GM19455 (cell line): ENCODE data around the gene ZDHHC1.

ENCODE experiments used
- ATAC-seq: cut with Tn5 transposase; IDR thresholded peaks from one replicate; pipeline ENCODE4 v1.9.1; 2021; ENCODE audit not compliant: unreplicated experiment

ZDHHC1 gene

GRCh38 chr16:67415872-67416793, at the start of gene ZDHHC1:
ZDHHC1 (minus strand) TSS chr16:67416477; CDS start chr16:67407775, 8,702 bp downstream.
- peak; percentile 74 for ATAC-seq

- ATAC-seq, result no peak
Observed at GRCh38 chr16:67464565-67464964, 48.3 kb upstream of the ZDHHC1 start.

- no peak for ATAC-seq
Observed at GRCh38 chr16:67463691-67464090, 47.4 kb upstream of the ZDHHC1 start.

- ATAC-seq, result no peak
Observed at GRCh38 chr16:67463059-67463458, 46.8 kb upstream of the ZDHHC1 start.

- ATAC-seq, result no peak
Observed at GRCh38 chr16:67462279-67462655, 46.0 kb upstream of the ZDHHC1 start.

- no peak for ATAC-seq
Observed at GRCh38 chr16:67461600-67462278, 45.5 kb upstream of the ZDHHC1 start.

- no peak for ATAC-seq
Observed at GRCh38 chr16:67460961-67461360, 44.7 kb upstream of the ZDHHC1 start.

- no peak for ATAC-seq
Observed at GRCh38 chr16:67460168-67460567, 43.9 kb upstream of the ZDHHC1 start.

- ATAC-seq, result no peak
Observed at GRCh38 chr16:67459861-67460150, 43.5 kb upstream of the ZDHHC1 start.

GRCh38 chr16:67459066-67459860, 43.0 kb upstream of the ZDHHC1 start:
- ATAC-seq, result no peak

GRCh38 chr16:67458121-67458641, 41.9 kb upstream of the ZDHHC1 start:
- no peak for ATAC-seq

GRCh38 chr16:67457611-67458010, 41.3 kb upstream of the ZDHHC1 start:
- ATAC-seq, result no peak

GRCh38 chr16:67456391-67457081, 40.3 kb upstream of the ZDHHC1 start:
- no peak for ATAC-seq

GRCh38 chr16:67454852-67455251, 38.6 kb upstream of the ZDHHC1 start:
- no peak for ATAC-seq

- ATAC-seq, result no peak
Observed at GRCh38 chr16:67454104-67454503, 37.8 kb upstream of the ZDHHC1 start.

- no peak for ATAC-seq
Observed at GRCh38 chr16:67451704-67452435, 35.6 kb upstream of the ZDHHC1 start.

- no peak for ATAC-seq
Observed at GRCh38 chr16:67451061-67451703, 34.9 kb upstream of the ZDHHC1 start.

GRCh38 chr16:67449739-67450138, 33.5 kb upstream of the ZDHHC1 start:
- no peak for ATAC-seq

GRCh38 chr16:67449336-67449735, 33.1 kb upstream of the ZDHHC1 start:
- no peak for ATAC-seq

GRCh38 chr16:67448580-67448979, 32.3 kb upstream of the ZDHHC1 start:
- ATAC-seq, result no peak
